Gastrocnemius medialis (tissue), 4 donors: ENCODE measurements around the gene LSG1. TPM values are rescaled to one million over a fixed set of nuclear protein-coding genes. Genes with fewer than 3 reads are reported as not detected.

Source experiments
- ATAC-seq, 2 donors: fragments of 150-250 bp; one replicate each; pipeline ENCODE4 v1.9.1; 2016
- DNase-seq, 2 donors: peaks; one replicate each; pipeline ENCODE4 v3.0.0-alpha.2; 2019
- H3K27ac ChIP-seq, 4 donors: fragments of 200-600 bp; sonication (generic); 1 replicate in 1 of 4; 2 replicates in 3 of 4; pipeline ENCODE4 v1.5.1; 2016 to 2018; ENCODE audit warnings: mild to moderate bottlenecking in 2 of 4, moderate library complexity in 1 of 4
- H3K27me3 ChIP-seq, 3 donors: fragments of 200-600 bp; sonication (generic) in 2 of 3; 1 replicate in 1 of 3; 2 replicates in 2 of 3; pipeline versions ENCODE4 v1.5.1 to v1.6.0; 2016 to 2019; ENCODE audit warnings: mild to moderate bottlenecking in 1 of 3, moderate library complexity in 1 of 3
- H3K36me3 ChIP-seq, 2 donors: fragments of 200-600 bp; sonication (generic) in 1 of 2; one replicate each; pipeline ENCODE4 v1.5.1; 2017 to 2018
- H3K4me1 ChIP-seq, 2 donors: fragments of 200-600 bp; sonication (generic) in 1 of 2; one replicate each; pipeline ENCODE4 v1.5.1; 2016 to 2017; ENCODE audit warnings: mild to moderate bottlenecking in 2 of 2
- H3K4me3 ChIP-seq, 4 donors: fragments of 200-600 bp; sonication (generic) in 3 of 4; 1 replicate in 1 of 4; 2 replicates in 3 of 4; pipeline ENCODE4 v1.5.1; 2016 to 2019; ENCODE audit warnings: mild to moderate bottlenecking in 2 of 4
- H3K9me3 ChIP-seq, 3 donors: fragments of 200-600 bp; sonication (generic) in 2 of 3; 1 replicate in 1 of 3; 2 replicates in 2 of 3; pipeline ENCODE4 v1.5.1; 2016 to 2019
- POLR2A ChIP-seq, 2 donors: fragments of 450-650 bp; IDR thresholded peaks; one replicate each; pipeline ENCODE4 v1.6.1; 2017; ENCODE audit warnings: antibody characterized with exemption in 2 of 2, mild to moderate bottlenecking in 2 of 2, moderate library complexity in 2 of 2
- in situ Hi-C, 4 donors: fragments of 200-750 bp; cut with MboI; loops; one replicate each; pipeline versions ENCODE4 v1.15.0 to v1.8.0; 2017; ENCODE audit warnings: low sequenced_read_pairs in 4 of 4
- intact Hi-C: fragments of 100-400 bp; cut with DNase I; formaldehyde crosslinking; loops from one replicate; pipeline ENCODE4 v1.15.1; 2023; ENCODE audit warnings: low total_unique reads
- total RNA-seq, 4 donors: library from RNA; depleted of rRNA; stranded (reverse); fragments of >200 nt; gene quantifications; one replicate each; pipeline versions ENCODE4 v1.1.0 to v1.2.3, GENCODE V29; 2016
- TF ChIP-seq, protein P1 (sequence below), 5 experiments: fragments of 450-650 bp in 3 of 5; fragments of 200-600 bp in 2 of 5; sonication (generic) in 2 of 5; IDR thresholded peaks in 4 of 5; conservative IDR thresholded peaks in 1 of 5; 1 replicate in 4 of 5; 2 replicates in 1 of 5; pipeline ENCODE4 v1.5.1; 2016 to 2019; ENCODE audit warnings: antibody characterized with exemption in 5 of 5, mild to moderate bottlenecking in 3 of 5, moderate library complexity in 3 of 5

Gene LSG1
- total RNA-seq, 4 donors from 2014 or later, result 23.2 to 38.4 (median 28.0) TPM

DNA sequence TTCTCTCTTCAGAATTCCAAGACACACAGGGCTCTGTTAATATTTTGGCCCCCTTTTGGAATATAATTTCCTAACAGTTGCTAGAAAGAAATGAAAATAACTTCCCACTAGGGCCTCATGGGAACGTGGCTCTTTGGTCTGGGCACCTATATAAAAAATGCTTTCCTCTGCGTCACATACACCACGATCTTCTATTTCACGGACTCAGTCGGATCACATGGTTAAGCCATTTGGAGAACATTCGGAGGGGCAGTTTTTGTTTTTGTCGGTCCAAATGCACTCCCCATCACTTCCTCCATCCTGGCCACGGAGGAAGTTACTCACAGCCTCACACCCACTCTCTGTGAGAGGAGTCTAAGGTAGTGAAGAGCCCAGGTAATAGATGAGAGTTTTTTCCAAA is 59.8 kb downstream of the LSG1 start:
- Histone ChIP-seq H3K27me3 (no peaks in the 10 kb centered on the region), H3K9me3 (no peaks in the 10 kb centered on the region), H3K27ac (no peak overlapping the region), H3K36me3 (no peaks in the 10 kb centered on the region), H3K4me3 (no peak overlapping the region), H3K4me1 (no peaks in the 10 kb centered on the region)
- intact Hi-C loops (no loop called here), in situ Hi-C loops (no loop called here)
- ATAC-seq (no peak), DNase-seq (no peak)
- TF ChIP-seq POLR2A (IDR thresholded peaks at IDR 0.05), result no peak
- TF ChIP-seq, protein P1, sequence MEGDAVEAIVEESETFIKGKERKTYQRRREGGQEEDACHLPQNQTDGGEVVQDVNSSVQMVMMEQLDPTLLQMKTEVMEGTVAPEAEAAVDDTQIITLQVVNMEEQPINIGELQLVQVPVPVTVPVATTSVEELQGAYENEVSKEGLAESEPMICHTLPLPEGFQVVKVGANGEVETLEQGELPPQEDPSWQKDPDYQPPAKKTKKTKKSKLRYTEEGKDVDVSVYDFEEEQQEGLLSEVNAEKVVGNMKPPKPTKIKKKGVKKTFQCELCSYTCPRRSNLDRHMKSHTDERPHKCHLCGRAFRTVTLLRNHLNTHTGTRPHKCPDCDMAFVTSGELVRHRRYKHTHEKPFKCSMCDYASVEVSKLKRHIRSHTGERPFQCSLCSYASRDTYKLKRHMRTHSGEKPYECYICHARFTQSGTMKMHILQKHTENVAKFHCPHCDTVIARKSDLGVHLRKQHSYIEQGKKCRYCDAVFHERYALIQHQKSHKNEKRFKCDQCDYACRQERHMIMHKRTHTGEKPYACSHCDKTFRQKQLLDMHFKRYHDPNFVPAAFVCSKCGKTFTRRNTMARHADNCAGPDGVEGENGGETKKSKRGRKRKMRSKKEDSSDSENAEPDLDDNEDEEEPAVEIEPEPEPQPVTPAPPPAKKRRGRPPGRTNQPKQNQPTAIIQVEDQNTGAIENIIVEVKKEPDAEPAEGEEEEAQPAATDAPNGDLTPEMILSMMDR (IDR thresholded peaks at IDR 0.05 in 4 of 5, conservative IDR thresholded peaks at IDR 0.05 in 1 of 5), result no peak

DNA sequence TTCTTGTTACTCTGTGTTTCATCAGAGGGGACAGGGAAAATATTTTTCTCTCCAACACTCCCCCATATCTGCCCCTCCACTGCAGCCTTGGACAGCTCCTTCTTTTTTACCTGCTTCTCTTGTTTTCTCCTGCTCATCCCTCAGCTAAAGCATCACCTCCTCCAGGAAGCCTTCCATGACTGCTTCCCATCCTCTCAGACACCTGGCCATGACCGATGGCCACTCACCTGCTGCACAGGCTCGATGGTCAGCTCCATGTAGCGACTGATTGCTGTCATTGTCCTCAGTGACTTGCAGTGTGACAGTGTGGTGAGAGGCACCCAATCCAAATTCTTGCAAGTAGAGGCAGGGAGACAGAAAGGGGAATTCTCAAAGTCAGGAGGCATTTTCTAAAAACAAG is 61.3 kb downstream of the LSG1 start:
- DNase-seq (no peak), ATAC-seq (no peak)
- TF ChIP-seq POLR2A (IDR thresholded peaks at IDR 0.05), result no peak
- TF ChIP-seq, protein P1 (IDR thresholded peaks at IDR 0.05 in 4 of 5, conservative IDR thresholded peaks at IDR 0.05 in 1 of 5), result no peak
- Histone ChIP-seq H3K27me3 (no peaks in the 10 kb centered on the region), H3K4me1 (no peaks in the 10 kb centered on the region), H3K4me3 (no peak overlapping the region), H3K9me3 (no peaks in the 10 kb centered on the region), H3K36me3 (no peaks in the 10 kb centered on the region), H3K27ac (no peak overlapping the region)
- intact Hi-C loops (no loop called here), in situ Hi-C loops (no loop called here)

DNA sequence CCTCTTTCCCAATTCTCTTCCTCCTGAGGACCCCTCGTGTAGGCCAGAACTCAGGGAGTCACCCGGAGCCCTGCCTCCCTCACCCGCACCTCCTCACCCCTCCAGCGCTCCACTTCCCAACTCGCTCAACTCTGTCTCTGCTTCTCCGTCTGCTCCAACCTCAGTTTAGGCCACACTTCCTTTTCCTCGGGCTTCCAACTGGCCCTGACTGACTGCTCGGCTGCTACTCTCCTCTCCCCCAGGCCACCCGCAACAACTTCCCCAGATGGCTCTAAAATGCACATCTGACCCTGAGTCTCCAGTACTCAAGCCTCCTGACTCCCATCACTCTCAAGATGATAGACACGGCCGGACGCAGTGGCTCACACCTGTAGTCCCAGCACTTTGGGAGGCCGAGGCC is 62.4 kb downstream of the LSG1 start:
- Histone ChIP-seq H3K9me3 (no peaks in the 10 kb centered on the region), H3K4me1 (no peaks in the 10 kb centered on the region), H3K4me3 (no peak overlapping the region), H3K27ac (no peak overlapping the region), H3K27me3 (no peaks in the 10 kb centered on the region), H3K36me3 (no peaks in the 10 kb centered on the region)
- no peak for DNase-seq
- no peak for TF ChIP-seq POLR2A (IDR thresholded peaks at IDR 0.05)
- TF ChIP-seq, protein P1 (IDR thresholded peaks at IDR 0.05 in 4 of 5, conservative IDR thresholded peaks at IDR 0.05 in 1 of 5), result no peak
- intact Hi-C loops, result no loop called here
- in situ Hi-C loops, result no loop called here
- no peak for ATAC-seq

DNA sequence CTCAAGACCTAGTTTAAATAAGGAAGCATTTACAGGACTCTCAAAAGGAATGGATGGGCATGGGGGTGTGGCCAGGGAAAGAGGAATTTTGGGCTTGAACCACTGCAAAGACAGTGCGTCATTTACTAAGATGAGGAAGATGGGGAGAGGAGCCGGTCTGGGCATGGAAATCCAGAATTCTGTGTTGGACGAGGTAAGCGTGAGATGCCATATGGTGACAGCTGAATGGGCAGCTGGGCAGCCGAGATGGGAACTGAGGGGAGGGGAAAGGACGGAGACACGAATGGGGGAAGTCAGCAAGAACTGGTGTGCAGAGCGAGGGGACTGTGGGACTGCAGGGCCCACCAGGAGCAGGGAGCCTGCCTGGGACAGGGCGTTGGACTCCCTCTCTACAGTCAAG is 63.0 kb downstream of the LSG1 start:
- no peak for ATAC-seq
- H3K4me1 ChIP-seq, result no peaks in the 10 kb centered on the region
- no peaks in the 10 kb centered on the region for H3K9me3 ChIP-seq
- H3K27ac ChIP-seq, result no peak overlapping the region
- H3K36me3 ChIP-seq, result no peaks in the 10 kb centered on the region
- H3K27me3 ChIP-seq, result no peaks in the 10 kb centered on the region
- intact Hi-C loops (no loop called here), in situ Hi-C loops (no loop called here)
- DNase-seq, result no peak
- TF ChIP-seq POLR2A (IDR thresholded peaks at IDR 0.05), result no peak
- TF ChIP-seq, protein P1 (IDR thresholded peaks at IDR 0.05 in 4 of 5, conservative IDR thresholded peaks at IDR 0.05 in 1 of 5), result no peak
- no peak overlapping the region for H3K4me3 ChIP-seq
